HG03439 (cell line): Measurements from ENCODE around the gene RASSF1.
"Not testable (repeated sequence)": the region's sequence is repeated elsewhere in the genome, so short reads cannot be mapped to it uniquely, and the experiment has no call there.

Experiments
- ATAC-seq: cut with Tn5 transposase; IDR thresholded peaks from one replicate; pipeline ENCODE4 v1.9.1; 2021; ENCODE audit warnings: mild to moderate bottlenecking, moderate library complexity; ENCODE audit not compliant: unreplicated experiment

The RASSF1 gene

DNA sequence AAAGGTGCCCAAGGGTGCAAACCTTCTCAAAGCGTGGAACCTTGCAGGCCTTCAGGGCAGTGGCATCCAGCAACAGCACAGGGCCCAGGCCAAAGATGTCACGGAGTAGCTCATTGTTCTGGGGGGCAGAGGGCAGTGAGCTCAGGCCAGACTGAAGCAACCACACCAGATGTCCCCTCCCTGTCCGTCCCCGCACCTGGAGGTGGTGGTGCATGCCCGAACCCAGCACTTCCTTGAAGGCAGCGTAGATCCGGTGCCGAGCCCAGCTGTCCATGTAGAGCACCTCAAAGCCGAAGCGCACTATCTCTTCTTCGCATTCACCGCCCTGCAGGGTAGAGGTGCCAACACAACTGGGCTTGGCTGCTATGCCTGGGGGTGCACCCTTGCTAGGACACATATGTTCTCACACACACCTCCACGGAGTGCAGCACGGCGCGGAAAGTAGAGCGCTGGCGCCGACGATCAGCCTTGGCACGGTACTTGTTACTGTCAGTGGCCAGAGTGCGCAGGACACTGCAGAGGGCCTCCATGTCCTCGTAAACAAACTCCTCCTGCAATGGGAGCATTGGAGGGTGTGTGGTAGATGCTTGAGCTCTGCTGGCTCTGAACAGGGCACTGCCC lies 52.1 kb downstream of the RASSF1 start:
- ATAC-seq: no peak

DNA sequence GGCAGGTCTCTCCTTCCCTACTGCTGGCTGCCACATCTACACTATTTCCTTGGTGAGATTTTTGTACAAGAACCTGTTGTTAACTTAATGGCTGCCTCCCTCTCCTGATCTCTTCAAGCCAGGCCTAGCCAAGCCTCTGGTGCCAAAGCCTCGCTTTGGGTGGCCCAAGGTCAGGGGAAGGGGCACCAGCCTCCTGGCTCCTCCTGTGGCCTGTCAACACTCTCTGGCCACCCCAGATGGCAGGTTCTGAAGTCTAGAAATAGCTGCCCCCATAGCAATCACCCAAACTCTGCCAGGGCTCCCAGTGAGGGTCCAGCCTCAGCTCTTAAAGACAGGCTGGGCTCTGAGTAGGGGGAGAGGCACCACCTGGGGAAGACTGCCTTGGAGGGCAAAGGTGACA lies 53.4 kb downstream of the RASSF1 start:
- ATAC-seq: no peak

DNA sequence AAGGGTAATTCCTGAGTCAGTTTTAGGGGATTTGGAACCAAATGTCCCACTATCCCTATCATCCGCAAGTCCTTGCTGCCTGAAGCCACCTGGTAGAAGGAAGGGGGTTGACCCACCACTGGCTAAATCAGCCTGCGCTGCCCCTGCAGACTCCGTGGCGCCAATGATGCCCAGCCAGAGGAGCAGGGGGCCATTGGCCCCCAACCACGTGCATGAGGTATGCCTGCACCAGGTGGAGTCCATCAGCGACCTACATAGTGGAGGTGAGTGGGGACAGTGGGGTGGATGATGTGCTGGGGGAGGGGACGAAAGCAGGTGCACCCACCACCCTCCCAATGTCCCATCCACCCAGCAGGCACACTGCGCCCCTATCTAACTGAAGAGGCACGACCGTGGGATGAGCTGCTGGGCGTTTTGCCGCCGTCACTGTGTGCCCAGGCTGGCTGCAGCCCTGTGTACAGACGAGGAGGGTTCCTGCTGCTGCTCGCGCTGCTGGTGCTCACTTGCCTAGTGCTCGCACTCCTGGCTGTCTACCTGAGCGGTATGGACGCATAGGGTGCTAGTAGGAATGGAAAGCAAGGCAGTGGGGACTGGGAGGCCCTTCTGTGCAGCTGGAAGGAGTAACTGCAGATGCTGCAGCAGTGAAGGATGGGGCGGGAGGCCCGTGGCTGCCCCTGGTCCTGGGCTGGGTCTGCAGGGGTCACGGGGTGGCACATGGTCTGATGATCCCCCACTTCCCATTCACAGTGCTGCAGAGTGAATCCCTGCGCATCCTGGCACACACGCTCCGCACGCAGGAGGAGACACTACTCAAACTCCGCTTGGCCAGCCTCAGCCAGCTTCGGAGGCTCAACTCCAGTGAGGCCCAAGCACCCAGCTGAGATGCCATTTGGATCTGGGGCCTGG lies 54.1 kb downstream of the RASSF1 start:
- no peak for ATAC-seq

DNA sequence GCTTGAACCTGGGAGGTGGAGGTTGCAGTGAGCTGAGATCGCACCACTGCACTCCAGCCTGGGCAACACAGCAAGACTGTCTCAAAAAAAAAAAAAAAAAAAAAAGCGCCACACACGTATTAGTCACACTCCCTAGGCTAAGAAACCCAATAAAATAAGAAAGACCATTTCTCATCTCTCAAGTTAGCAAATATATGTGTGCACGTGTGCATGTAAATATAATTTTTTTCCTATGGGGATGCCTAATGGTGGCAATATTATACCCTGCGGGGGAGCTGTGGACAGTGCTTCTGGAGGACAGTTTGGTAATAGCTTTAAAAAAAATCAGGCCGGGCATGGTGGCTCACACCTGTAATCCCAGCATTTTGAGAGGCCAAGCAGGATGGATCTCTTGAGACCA lies 56.5 kb downstream of the RASSF1 start:
- ATAC-seq: not testable (repeated sequence)
